ENCODE data around the gene RNF20.
"Not testable (repeated sequence)": the region's sequence is repeated elsewhere in the genome, so short reads cannot be mapped to it uniquely, and the experiment has no call there.

RNF20 gene

DNA sequence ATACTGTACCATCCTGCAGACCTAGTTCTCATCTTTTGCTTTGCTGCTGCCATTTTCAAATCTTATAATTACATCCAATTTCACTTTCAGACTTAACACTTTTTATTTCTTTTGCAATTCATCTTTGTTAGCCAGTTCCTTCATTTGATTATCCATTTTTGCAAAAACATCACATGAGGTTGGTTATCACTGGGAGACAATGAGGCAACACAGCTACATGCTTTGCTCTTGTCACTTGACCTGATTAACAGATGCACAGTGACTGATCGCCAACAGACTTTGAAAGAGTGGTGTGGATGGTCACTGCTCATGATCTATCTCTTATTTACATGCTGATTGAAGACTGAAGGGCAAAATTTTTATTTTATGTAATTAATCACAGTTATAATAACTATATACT is 17.0 kb upstream of the RNF20 start:
- no peak for ATAC-seq
- H3K9me3 Mint-ChIP-seq = peaks cover 3% of the 10 kb centered on the region
- no peak for DNase-seq (ENCODE audit: low spot score in 2 of 2)
- H3K4me1 Mint-ChIP-seq = no peaks in the 10 kb centered on the region
- H3K4me3 Mint-ChIP-seq = no peak overlapping the region
- H3K36me3 Mint-ChIP-seq = no peaks in the 10 kb centered on the region
- no peak overlapping the region for H3K27ac Mint-ChIP-seq

GRCh38 chr9:101518489-101518888 is 15.2 kb upstream of the RNF20 start:
- not testable (repeated sequence) for DNase-seq (ENCODE audit: low spot score in 2 of 2); H3K4me3 Mint-ChIP-seq

DNA sequence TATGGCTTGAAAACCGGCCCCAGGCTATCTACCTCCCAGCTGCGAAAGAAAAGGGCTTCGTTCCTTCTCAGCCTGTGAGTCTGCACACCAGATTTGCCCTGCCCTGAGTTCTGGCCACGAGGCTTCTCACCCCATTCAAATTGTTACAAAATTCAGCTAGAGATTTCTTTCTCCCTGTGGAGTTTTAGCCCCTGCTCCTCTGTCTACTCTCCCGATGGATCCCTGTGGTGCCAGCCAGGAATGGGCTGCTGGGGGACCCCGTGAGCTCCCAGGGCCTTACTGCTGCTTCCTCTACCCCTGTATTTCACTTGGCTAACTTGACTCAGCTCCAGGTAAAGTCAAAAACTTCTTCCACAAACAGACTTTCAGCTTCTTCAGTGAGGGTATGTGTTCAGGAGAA is 9.3 kb upstream of the RNF20 start:
- Mint-ChIP-seq H3K9me3 (no peaks in the 10 kb centered on the region), H3K36me3 (no peaks in the 10 kb centered on the region), H3K4me3 (no peak overlapping the region), H3K27ac (no peak overlapping the region), H3K4me1 (peaks cover 2% of the 10 kb centered on the region)
- DNase-seq (ENCODE audit: low spot score in 2 of 2) = no peak
- no peak for ATAC-seq

More at GRCh38 chr9:101518489-101518888, 15.2 kb upstream of the RNF20 start:
- not testable (repeated sequence) for H3K4me1 Mint-ChIP-seq, H3K36me3 Mint-ChIP-seq, ATAC-seq, H3K27ac Mint-ChIP-seq, H3K9me3 Mint-ChIP-seq

GRCh38 chr9:101527066-101527465 is 6.6 kb upstream of the RNF20 start:
- Mint-ChIP-seq H3K4me3 (no peak overlapping the region), H3K27ac (no peak overlapping the region), H3K4me1 (peaks cover 6% of the 10 kb centered on the region), H3K9me3 (no peaks in the 10 kb centered on the region), H3K36me3 (no peaks in the 10 kb centered on the region)
- DNase-seq (ENCODE audit: low spot score in 2 of 2) (no peak), ATAC-seq (no peak)

DNA sequence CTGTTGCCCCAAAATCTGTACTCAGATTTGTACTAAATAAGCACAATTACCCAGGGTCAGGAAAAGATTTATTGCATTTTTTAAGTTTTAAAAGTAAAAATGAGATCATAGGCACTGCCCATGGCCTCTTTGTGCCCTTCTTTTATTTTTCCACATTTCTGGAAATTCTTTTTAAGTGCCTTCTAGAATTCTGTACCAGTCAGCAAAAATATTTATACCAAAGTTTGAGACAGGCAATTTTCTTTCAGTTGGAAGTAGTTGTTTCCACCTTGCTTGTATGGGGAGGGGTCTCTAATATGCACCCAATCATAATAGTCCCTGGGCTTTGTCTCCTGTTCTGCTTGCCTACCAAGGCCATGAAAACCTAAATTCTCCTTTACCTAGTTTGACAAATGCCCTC is 5.6 kb upstream of the RNF20 start:
- Mint-ChIP-seq H3K4me3 (no peak overlapping the region), H3K4me1 (peaks cover 8% of the 10 kb centered on the region), H3K27ac (no peak overlapping the region), H3K9me3 (no peaks in the 10 kb centered on the region), H3K36me3 (peaks cover under 1% of the 10 kb centered on the region)
- no peak for ATAC-seq
- DNase-seq (ENCODE audit: low spot score in 2 of 2) = no peak

DNA sequence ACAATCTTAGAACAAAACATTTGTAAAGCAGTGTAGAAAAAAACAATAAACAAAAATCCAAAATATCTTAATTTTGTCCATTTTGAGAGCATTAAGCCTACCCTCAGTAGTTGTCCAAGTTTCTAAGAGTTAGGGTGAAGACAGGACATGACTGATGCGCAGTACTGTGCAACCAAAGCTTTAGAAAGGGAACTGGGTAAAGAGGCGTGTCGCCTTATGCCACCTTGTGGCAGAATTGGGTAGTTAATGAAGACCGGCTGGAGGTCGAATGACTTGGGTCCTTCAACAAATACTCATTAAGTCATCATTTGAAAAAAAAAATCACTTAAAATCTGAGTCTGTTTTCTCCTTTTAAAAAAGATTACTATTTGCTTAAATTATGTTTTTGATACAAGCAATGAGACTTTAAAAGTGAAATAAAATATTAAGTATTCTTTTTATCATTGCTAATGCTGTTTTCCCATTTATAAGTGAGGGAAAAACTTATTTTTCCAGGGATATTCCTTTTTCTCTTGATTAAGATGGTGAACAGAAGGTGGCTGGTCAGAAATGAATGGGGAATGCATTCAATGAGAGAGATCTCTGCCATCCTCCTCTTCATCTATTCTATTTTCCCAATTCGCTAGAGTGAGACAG is 3.5 kb upstream of the RNF20 start:
- H3K36me3 Mint-ChIP-seq = peaks cover 10% of the 10 kb centered on the region
- no peaks in the 10 kb centered on the region for H3K9me3 Mint-ChIP-seq
- DNase-seq (ENCODE audit: low spot score in 2 of 2) (peak; percentile 64 to 80), ATAC-seq (peak; percentile 60)
- H3K4me1 Mint-ChIP-seq = peaks cover 18% of the 10 kb centered on the region
- H3K27ac Mint-ChIP-seq = no peak overlapping the region
- no peak overlapping the region for H3K4me3 Mint-ChIP-seq

- no peak for ATAC-seq
- H3K9me3 Mint-ChIP-seq = no peaks in the 10 kb centered on the region
- no peak overlapping the region for H3K4me3 Mint-ChIP-seq
- no peak overlapping the region for H3K27ac Mint-ChIP-seq
- H3K36me3 Mint-ChIP-seq = peaks cover 10% of the 10 kb centered on the region
- DNase-seq (ENCODE audit: low spot score in 2 of 2) = no peak
- H3K4me1 Mint-ChIP-seq = peaks cover 17% of the 10 kb centered on the region
Measured at GRCh38 chr9:101536351-101536750, 2.7 kb downstream of the RNF20 start.

GRCh38 chr9:101536938-101537337 is 3.3 kb downstream of the RNF20 start:
- Mint-ChIP-seq H3K36me3 (peaks cover 14% of the 10 kb centered on the region), H3K4me3 (no peak overlapping the region), H3K4me1 (peaks cover 17% of the 10 kb centered on the region), H3K9me3 (no peaks in the 10 kb centered on the region), H3K27ac (no peak overlapping the region)
- DNase-seq (ENCODE audit: low spot score in 2 of 2) (no peak), ATAC-seq (no peak)

DNA sequence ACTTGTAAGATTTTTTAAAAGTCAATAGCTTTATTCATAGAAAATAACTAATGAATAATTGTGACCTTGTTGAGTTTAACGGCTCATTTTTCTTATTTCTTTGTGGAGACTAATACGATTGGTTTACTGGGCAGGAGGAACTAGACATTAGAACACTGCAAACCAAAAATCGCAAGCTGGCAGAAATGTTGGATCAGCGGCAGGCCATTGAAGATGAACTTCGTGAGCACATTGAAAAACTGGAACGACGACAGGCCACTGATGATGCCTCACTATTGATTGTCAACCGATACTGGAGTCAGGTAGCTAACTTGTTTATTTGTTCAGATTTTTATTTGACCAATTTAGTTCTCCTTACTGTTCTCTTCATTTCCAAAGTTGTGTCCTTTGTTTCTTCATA is 6.4 kb downstream of the RNF20 start:
- peaks cover 26% of the 10 kb centered on the region for H3K36me3 Mint-ChIP-seq
- H3K4me3 Mint-ChIP-seq = no peak overlapping the region
- no peak for DNase-seq (ENCODE audit: low spot score in 2 of 2)
- H3K27ac Mint-ChIP-seq = no peak overlapping the region
- H3K4me1 Mint-ChIP-seq = peaks cover 6% of the 10 kb centered on the region
- no peak for ATAC-seq
- no peaks in the 10 kb centered on the region for H3K9me3 Mint-ChIP-seq

DNA sequence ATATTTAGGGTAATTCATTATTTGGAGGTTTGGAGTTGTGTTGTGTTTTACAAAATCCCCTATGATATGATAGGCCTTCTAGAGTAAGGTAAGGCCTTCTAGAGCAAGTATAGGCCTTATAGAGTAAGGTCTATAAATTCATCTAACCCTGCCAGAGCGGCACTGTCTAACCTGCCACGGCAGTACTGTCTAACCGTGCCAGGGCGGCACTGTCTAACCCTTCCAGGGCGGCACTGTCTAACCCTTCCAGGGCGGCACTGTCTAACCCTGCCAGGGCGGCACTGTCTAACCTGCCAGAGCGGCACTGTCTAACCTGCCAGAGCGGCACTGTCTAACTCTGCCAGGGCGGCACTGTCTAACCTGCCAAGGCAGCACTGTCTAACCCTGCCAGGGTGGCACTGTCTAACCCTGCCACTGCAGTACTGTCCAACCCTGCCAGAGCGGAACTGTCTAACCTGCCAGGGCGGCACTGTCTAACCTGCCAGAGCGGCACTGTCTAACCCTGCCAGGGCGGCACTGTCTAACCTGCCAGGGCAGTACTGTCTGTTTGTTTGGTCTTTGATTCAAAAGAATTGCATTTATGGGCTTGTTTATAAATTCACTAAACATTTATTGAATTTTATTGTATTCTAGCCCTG is 9.6 kb downstream of the RNF20 start:
- H3K36me3 Mint-ChIP-seq = peaks cover 58% of the 10 kb centered on the region
- H3K4me1 Mint-ChIP-seq = no peaks in the 10 kb centered on the region
- H3K27ac Mint-ChIP-seq = no peak overlapping the region
- H3K4me3 Mint-ChIP-seq = no peak overlapping the region
- ATAC-seq (no peak), DNase-seq (ENCODE audit: low spot score in 2 of 2) (no peak)
- no peaks in the 10 kb centered on the region for H3K9me3 Mint-ChIP-seq

DNA sequence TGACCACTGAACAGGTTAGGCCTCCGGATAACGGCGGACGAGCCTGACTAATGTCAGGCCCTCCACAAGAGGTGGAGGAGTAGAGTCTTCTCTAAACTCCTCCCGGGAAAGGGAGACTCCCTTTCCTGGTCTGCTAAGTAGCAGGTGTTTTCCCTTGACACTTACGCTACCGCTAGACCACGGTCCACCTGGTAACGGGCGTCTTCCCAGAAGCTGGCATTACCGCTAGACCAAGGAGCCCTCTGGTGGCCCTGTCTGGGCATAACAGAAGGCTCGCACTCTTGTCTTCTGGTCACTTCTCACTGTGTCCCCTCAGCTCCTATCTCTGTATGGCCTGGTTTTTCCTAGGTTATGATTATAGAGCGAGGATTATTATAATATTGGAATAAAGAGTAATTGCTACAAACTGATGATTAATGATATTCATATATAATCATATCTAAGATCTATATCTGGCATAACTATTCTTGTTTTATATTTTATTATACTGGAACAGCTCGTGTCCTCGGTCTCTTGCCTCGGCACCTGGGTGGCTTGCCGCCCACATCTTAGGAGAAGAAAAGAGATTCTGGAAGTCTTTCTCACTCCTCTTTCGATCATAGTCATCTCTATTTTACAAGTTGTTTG is 15.9 kb downstream of the RNF20 start:
- ATAC-seq; DNase-seq (ENCODE audit: low spot score in 2 of 2); H3K4me1 Mint-ChIP-seq; H3K27ac Mint-ChIP-seq; H3K4me3 Mint-ChIP-seq; H3K9me3 Mint-ChIP-seq: not testable (repeated sequence)
- peaks cover 100% of the 10 kb centered on the region for H3K36me3 Mint-ChIP-seq

DNA sequence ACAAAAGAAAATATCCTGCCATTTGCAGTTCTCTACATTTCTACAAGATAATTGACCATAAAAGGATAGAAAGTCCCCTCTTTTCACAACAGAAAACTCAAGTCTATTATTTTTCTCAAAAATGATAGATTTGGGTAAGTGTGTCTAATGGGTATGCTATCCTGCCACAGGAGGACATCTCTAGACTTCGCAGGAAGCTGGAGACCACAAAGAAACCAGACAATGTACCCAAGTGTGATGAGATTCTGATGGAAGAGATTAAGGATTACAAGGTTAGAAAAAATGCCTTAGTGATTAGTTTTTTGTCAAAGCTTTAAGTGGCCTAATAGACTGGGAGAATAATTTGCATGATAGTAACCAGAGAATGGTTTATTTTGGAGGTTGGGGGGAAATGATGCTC is 28.1 kb downstream of the RNF20 start:
- Mint-ChIP-seq H3K4me3 (no peak overlapping the region), H3K27ac (no peak overlapping the region), H3K36me3 (peaks cover 96% of the 10 kb centered on the region), H3K4me1 (peaks cover 28% of the 10 kb centered on the region), H3K9me3 (no peaks in the 10 kb centered on the region)
- DNase-seq (ENCODE audit: low spot score in 2 of 2) (no peak), ATAC-seq (no peak)

DNA sequence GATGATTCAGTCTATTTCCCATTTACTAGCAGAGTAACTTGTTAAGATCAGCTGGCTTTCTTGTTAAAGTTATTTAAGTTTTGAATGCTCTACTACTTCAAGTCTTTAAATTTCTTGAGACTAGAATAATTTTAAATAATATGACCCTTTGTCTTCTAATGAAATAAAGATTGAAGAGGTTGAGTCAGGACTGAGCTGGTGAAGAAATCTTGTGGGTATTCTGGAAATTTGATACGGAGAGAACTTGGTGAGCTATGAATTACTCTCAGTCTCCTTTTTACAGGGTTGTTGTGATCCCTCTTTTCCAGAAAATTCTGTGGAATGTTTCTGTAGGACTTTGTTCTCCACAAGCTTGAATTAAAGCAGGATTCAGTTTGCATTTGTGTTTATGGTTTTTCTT is 29.3 kb downstream of the RNF20 start:
- DNase-seq (ENCODE audit: low spot score in 2 of 2) (no peak), ATAC-seq (no peak)
- Mint-ChIP-seq H3K4me3 (no peak overlapping the region), H3K4me1 (peaks cover 28% of the 10 kb centered on the region), H3K36me3 (peaks cover 92% of the 10 kb centered on the region), H3K9me3 (no peaks in the 10 kb centered on the region), H3K27ac (no peak overlapping the region)

GRCh38 chr9:101564252-101564651 is 30.6 kb downstream of the RNF20 start:
- no peak overlapping the region for H3K4me3 Mint-ChIP-seq
- no peak overlapping the region for H3K27ac Mint-ChIP-seq
- DNase-seq (ENCODE audit: low spot score in 2 of 2) (no peak), ATAC-seq (no peak)
- peaks cover 20% of the 10 kb centered on the region for H3K4me1 Mint-ChIP-seq
- peaks cover 84% of the 10 kb centered on the region for H3K36me3 Mint-ChIP-seq
- no peaks in the 10 kb centered on the region for H3K9me3 Mint-ChIP-seq

- H3K4me1 Mint-ChIP-seq = peaks cover 2% of the 10 kb centered on the region
- peak overlapping the region; percentile 39 for H3K27ac Mint-ChIP-seq
- no peak overlapping the region for H3K4me3 Mint-ChIP-seq
- H3K9me3 Mint-ChIP-seq = no peaks in the 10 kb centered on the region
- DNase-seq (ENCODE audit: low spot score in 2 of 2) (no peak), ATAC-seq (peak; percentile 57)
- H3K36me3 Mint-ChIP-seq = peaks cover 56% of the 10 kb centered on the region
Measured at GRCh38 chr9:101566904-101567724, 33.5 kb downstream of the RNF20 start.

All from stimulated activated effector memory CD8-positive, alpha-beta T cell treated with anti-CD3 and anti-CD28 coated beads, Interleukin-12 subunit alpha, Interleukin-12 subunit beta, amount 100 ng/mL, for 72 hours (primary cell).